Pancreas (tissue), 10 donors: ENCODE results near the gene SNTG2. TPM values are rescaled to one million over a fixed set of nuclear protein-coding genes. Genes with fewer than 3 reads are reported as not detected.

Experiments
- ATAC-seq, 4 donors: fragments of 200-7000 bp; cut with Tn5 transposase; one replicate each; pipeline versions ENCODE4 v1.8.0 to v1.9.1; 2020; ENCODE audit warnings: mild to moderate bottlenecking in 4 of 4, moderate library complexity in 4 of 4
- DNase-seq, 6 donors: peaks; one replicate each; pipeline ENCODE4 v3.0.0-alpha.2; 2020
- FAIRE-seq: peaks from 2 replicates; lab custom pipeline; 2012; peaks lifted over from hg19 to GRCh38; lab: Jason Lieb, UNC
- H3K27ac ChIP-seq, 4 donors: fragments of 200-600 bp; sonication (generic); 1 replicate in 3 of 4; 2 replicates in 1 of 4; pipeline versions ENCODE4 v1.5.0 to v1.8.0; 2020
- H3K27me3 ChIP-seq, 4 donors: fragments of 200-600 bp; one replicate each; pipeline ENCODE4 v1.8.0; 2021
- H3K36me3 ChIP-seq, 3 donors: fragments of 200-600 bp; sonication (generic) in 1 of 3; one replicate each; pipeline versions ENCODE4 v1.5.0 to v1.8.0; 2020 to 2021
- H3K4me1 ChIP-seq, 3 donors: fragments of 200-600 bp; one replicate each; pipeline ENCODE4 v1.8.0; 2021
- H3K4me3 ChIP-seq, 4 donors: fragments of 200-600 bp; sonication (generic) in 2 of 4; one replicate each; pipeline versions ENCODE4 v1.5.0 to v1.8.0; 2020 to 2021
- H3K9me3 ChIP-seq, 4 donors: fragments of 200-600 bp; one replicate each; pipeline ENCODE4 v1.8.0; 2021
- CTCF ChIP-seq, 4 donors: fragments of 200-600 bp; sonication (generic) in 3 of 4; IDR thresholded peaks; one replicate each; pipeline versions ENCODE4 v1.5.0 to v1.8.0; 2021; ENCODE audit warnings: antibody characterized with exemption in 4 of 4
- WGBS, 2 donors: extraction: QIAGEN DNeasy Blood & Tissue Kit; methylation state at CpG; one replicate each; pipeline ENCODE4 v1.1.7; 2013; 5-methylcytosine and 5-hydroxymethylcytosine counted together
- intact Hi-C, 3 donors: fragments of 100-400 bp; cut with DNase I; formaldehyde crosslinking; loops; one replicate each; pipeline versions ENCODE4 v1.11.1 to v1.14.2; 2022
- polyA plus RNA-seq, 2 donors: library from polyadenylated mRNA; stranded (reverse); fragments of 200-250 nt; gene quantifications; one replicate each; pipeline ENCODE4 v1.2.3, GENCODE V29; 2013
- total RNA-seq, 6 donors: library from RNA; stranded (reverse); fragmentation: NEBNext Ultra II Directional in 4 of 6; extraction: Animal tissue kit (Norgen Biotek cat#: 25700) in 4 of 6; gene quantifications; one replicate each; pipeline versions ENCODE4 v1.2.1 to v1.2.4, GENCODE V29; 2021 to 2023
- donor health status: healthy with polysubstance abuse.
- donor health status: DM: no; HTN: no; CAD: no; lungs with moderate emphysema.
- donor health status: DM: no; HTN: no; CAD: no.
- donor health status: control.
- donor health status: control.
- donor health status: Bipolar disorder and iron deficiency.
- donor health status: DM: yes; HTN: yes; CAD: no.
- donor health status: DM: no; HTN: no; CAD: no.
- donor health status: DM: no; HTN: no; CAD: no.
- donor health status: DM: yes; HTN: yes; CAD: no.

Gene SNTG2
- total RNA-seq (10 to 100 TPM in 1 of 6 donors, 1 to 10 TPM in 5; 2.2 to 19.2 (median 4.8) TPM), polyA plus RNA-seq (1 to 10 TPM; 1.4 to 4.6 TPM)

GRCh38 chr2:950080-950966 is at the start of gene SNTG2:
SNTG2 (plus strand) TSS chr2:950849; CDS start chr2:950997, 148 bp downstream.
- no peak for TF ChIP-seq CTCF (IDR thresholded peaks at IDR 0.05)
- Histone ChIP-seq H3K9me3 (no peaks in the 10 kb centered on the region), H3K4me3 (peak within 1 kb of the TSS; percentile 37 to 60 (median 45)), H3K4me1 (peaks cover 0 to 4% (median 0%) of the 10 kb centered on the region in 3 donors), H3K36me3 (no peaks in the 10 kb centered on the region), H3K27ac (no peak within 1 kb of the TSS), H3K27me3 (peaks cover 0 to 5% (median 0%) of the 10 kb centered on the region in 4 donors)
- ATAC-seq (peak; percentile 94 to 95 (median 95)), FAIRE-seq (no peak), DNase-seq (peak; percentile 58 to 88 (median 68))
- intact Hi-C loops: loop anchor here in 1 of 3 donors (10.0 kb wide), 1 partner anchor 594 kb away; no protein-coding TSS in a partner anchor
- 1% methylated on average over 69 to 100 of the region's 100 CpGs for WGBS, 2 donors

DNA sequence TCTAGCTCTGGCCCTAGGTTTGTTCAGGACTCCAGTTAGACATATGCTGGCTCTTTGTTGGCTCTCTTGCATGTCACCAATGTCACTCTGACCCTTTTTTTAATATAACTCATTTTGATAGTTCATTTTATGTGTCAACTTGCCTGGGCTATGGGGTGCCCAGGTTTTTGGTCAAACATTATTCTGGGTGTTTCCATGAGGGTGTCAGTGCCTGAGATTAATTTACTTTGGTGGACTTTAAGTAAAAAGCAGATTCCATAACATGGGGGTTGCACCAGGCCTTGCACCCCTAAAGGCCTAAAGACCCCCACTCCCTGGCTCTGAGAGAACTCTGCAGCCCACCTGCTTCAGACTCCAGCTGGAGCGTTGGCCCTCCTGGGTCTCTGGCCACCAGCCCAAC is 48.1 kb upstream of the SNTG2 start:
- no peak overlapping the region for H3K4me3 ChIP-seq
- intact Hi-C loops: no loop called here
- H3K9me3 ChIP-seq: no peaks in the 10 kb centered on the region
- no peaks in the 10 kb centered on the region for H3K27me3 ChIP-seq
- no peak overlapping the region for H3K27ac ChIP-seq
- no peaks in the 10 kb centered on the region for H3K36me3 ChIP-seq
- FAIRE-seq (no peak), ATAC-seq (no peak), DNase-seq (no peak)
- no peak for TF ChIP-seq CTCF (IDR thresholded peaks at IDR 0.05)
- H3K4me1 ChIP-seq: no peaks in the 10 kb centered on the region
- WGBS, 2 donors: 67 to 69% methylated on average over 1 of the region's 1 CpG

- WGBS, 2 donors: 41 to 43% methylated on average over 8 of the region's 8 CpGs
- FAIRE-seq: no peak
- TF ChIP-seq CTCF (IDR thresholded peaks at IDR 0.05): no peak
- Histone ChIP-seq H3K4me3 (no peak overlapping the region), H3K36me3 (no peaks in the 10 kb centered on the region), H3K4me1 (no peaks in the 10 kb centered on the region), H3K27ac (no peak overlapping the region), H3K9me3 (no peaks in the 10 kb centered on the region), H3K27me3 (no peaks in the 10 kb centered on the region)
- intact Hi-C loops: no loop called here
- no peak for ATAC-seq
- DNase-seq: no peak
These were observed 47.3 kb upstream of the SNTG2 start for GRCh38 chr2:903223-903900.

DNA sequence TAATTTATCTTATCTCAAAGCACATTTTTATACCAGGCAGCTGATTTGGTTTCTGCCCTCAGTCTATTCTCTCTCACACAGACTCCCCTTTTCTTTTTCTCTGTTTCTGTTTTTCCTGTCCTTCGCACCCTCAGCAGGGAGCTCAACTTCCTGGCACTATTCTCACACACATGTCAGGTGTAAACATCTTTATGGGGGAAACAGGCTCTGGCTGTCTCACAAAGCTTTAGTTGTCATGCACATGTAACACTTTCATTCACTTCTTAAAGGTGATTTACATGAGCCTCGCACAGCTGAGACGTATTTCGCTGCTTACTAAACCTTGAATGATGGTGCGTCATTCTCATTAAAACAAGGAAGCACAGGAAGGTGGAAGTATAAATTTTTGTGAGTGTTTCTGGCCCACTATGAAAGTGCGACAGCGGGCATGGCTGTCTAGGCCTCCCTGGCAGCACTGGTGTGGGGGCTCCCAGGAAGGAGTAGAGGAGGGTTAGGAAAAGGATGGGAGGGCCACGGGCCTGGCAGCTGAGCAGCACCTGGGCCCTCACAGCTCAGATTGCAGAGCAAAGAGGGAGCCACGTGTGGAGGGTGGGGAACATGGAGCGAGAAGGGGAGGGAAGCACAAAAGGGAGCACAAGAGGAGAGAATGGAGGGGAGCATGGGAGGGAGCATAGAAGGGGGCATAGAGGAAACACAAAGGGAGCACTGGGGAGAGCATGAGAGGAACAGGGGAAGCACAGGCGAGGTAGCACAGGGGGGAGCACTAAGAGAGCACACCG is 46.2 kb upstream of the SNTG2 start:
- 70% methylated on average over 12 of the region's 12 CpGs for WGBS, 2 donors
- Histone ChIP-seq H3K9me3 (no peaks in the 10 kb centered on the region), H3K36me3 (no peaks in the 10 kb centered on the region), H3K27ac (no peak overlapping the region), H3K4me1 (no peaks in the 10 kb centered on the region), H3K27me3 (no peaks in the 10 kb centered on the region), H3K4me3 (no peak overlapping the region)
- FAIRE-seq: no peak
- ATAC-seq: no peak
- no peak for DNase-seq
- no peak for TF ChIP-seq CTCF (IDR thresholded peaks at IDR 0.05)
- intact Hi-C loops: no loop called here
